ENCODE data around the gene CDK14.

DNA sequence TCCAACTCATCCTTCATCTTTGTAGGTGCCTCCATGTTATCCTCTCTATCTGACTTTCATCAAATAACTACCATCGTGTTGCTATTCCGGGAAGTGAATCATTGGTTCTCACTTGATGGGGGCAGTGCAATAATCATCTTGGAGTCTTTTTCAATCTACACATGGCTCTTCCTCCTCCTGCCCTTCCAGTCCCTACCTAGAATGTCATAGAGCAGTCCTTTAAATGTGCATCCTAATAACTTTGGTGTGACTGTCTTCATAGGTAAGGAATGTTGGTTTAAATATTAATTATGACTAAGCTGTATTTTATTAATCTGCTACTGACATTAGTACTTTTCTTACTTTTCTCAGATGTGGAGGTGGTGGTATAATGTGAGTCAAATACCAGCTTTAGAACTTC lies 8.4 kb upstream of the CDK14 start:
- TF ChIP-seq, protein P1, sequence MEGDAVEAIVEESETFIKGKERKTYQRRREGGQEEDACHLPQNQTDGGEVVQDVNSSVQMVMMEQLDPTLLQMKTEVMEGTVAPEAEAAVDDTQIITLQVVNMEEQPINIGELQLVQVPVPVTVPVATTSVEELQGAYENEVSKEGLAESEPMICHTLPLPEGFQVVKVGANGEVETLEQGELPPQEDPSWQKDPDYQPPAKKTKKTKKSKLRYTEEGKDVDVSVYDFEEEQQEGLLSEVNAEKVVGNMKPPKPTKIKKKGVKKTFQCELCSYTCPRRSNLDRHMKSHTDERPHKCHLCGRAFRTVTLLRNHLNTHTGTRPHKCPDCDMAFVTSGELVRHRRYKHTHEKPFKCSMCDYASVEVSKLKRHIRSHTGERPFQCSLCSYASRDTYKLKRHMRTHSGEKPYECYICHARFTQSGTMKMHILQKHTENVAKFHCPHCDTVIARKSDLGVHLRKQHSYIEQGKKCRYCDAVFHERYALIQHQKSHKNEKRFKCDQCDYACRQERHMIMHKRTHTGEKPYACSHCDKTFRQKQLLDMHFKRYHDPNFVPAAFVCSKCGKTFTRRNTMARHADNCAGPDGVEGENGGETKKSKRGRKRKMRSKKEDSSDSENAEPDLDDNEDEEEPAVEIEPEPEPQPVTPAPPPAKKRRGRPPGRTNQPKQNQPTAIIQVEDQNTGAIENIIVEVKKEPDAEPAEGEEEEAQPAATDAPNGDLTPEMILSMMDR (IDR thresholded peaks at IDR 0.05) = no peak
- TF ChIP-seq POLR2A (IDR thresholded peaks at IDR 0.05) = no peak
- TF ChIP-seq EP300 (IDR thresholded peaks at IDR 0.05) = no peak

Data from ovary (tissue), 3 donors.